Fibroblast of the aortic adventitia (primary cell): ENCODE data around the gene FKBP15. TPM values are rescaled to one million over a fixed set of nuclear protein-coding genes. Genes with fewer than 3 reads are reported as not detected.

Experiments used
- DNase-seq: peaks from one replicate; pipeline ENCODE4 v3.0.0-alpha.2; 2010; ENCODE audit warnings: low read depth
- H3K4me3 ChIP-seq: 2 replicates; pipeline ENCODE4 v1.5.1; 2011; ENCODE audit warnings: low read depth, mild to moderate bottlenecking, control low read depth, low read length, moderate library complexity
- CTCF ChIP-seq: IDR thresholded peaks from 2 replicates; pipeline ENCODE4 v1.5.1; 2011; ENCODE audit warnings: mild to moderate bottlenecking, low read length, control low read depth, inconsistent platforms; ENCODE audit not compliant: insufficient read depth
- total RNA-seq: library from RNA; depleted of rRNA; stranded (reverse); fragments of >200 nt; gene quantifications from 2 replicates; pipeline ENCODE4 v1.2.3, GENCODE V29; 2012; ENCODE audit warnings: low replicate concordance

The FKBP15 gene
- total RNA-seq: 10.5 and 27.7 TPM in 2 replicates

GRCh38 chr9:113221003-113221799 is at the start of gene FKBP15, which contains the start of gene SLC31A1:
FKBP15 (minus strand) TSS chr9:113221277; CDS start chr9:113221243, 34 bp downstream.
SLC31A1 (plus strand) TSS chr9:113221544; CDS start chr9:113256149, 34,605 bp downstream.
- H3K4me3 ChIP-seq: peak within 1 kb of the TSS; percentile 96
- TF ChIP-seq CTCF: no peak
- DNase-seq: peak; percentile 98

- no peak for TF ChIP-seq CTCF
Observed at GRCh38 chr9:113269871-113270270, 48.8 kb upstream of the FKBP15 start.

GRCh38 chr9:113269355-113269754 is 48.3 kb upstream of the FKBP15 start:
- no peak overlapping the region for H3K4me3 ChIP-seq
- no peak for DNase-seq
- no peak for TF ChIP-seq CTCF

More at GRCh38 chr9:113269871-113270270, 48.8 kb upstream of the FKBP15 start:
- no peak overlapping the region for H3K4me3 ChIP-seq
- no peak for DNase-seq

GRCh38 chr9:113267911-113268566 is 47.0 kb upstream of the FKBP15 start:
- TF ChIP-seq CTCF: no peak
- DNase-seq: no peak

GRCh38 chr9:113266174-113266573 is 45.1 kb upstream of the FKBP15 start:
- H3K4me3 ChIP-seq: no peak overlapping the region
- TF ChIP-seq CTCF: no peak
- no peak for DNase-seq

More at GRCh38 chr9:113267911-113268566, 47.0 kb upstream of the FKBP15 start:
- H3K4me3 ChIP-seq: no peak overlapping the region

GRCh38 chr9:113261917-113262671 is 41.0 kb upstream of the FKBP15 start:
- no peak for TF ChIP-seq CTCF
- no peak overlapping the region for H3K4me3 ChIP-seq
- no peak for DNase-seq
